Activated B cell treated with CpG ODN at 0.5 μM for 24 hours (primary cell): ENCODE data around the gene KCNJ2. TPM values are rescaled to one million over a fixed set of nuclear protein-coding genes. Genes with fewer than 3 reads are reported as not detected.
A peak's percentile ranks its signal among the peaks of the same experiment; 100 is the strongest.

ENCODE experiments used
- ATAC-seq: fragments of 200-7000 bp; cut with Tn5 transposase; one replicate; pipeline ENCODE4 v1.10.0; 2021; ENCODE audit warnings: low read depth, mild to moderate bottlenecking, moderate library complexity
- CTCF ChIA-PET: fragments of 350-600 bp; sonication (Branson Sonifier 250); formaldehyde crosslinking; loops from one replicate; lab custom pipeline; 2021; ENCODE audit warnings: antibody characterized with exemption; lab: Charles Lee
- POLR2A ChIA-PET: fragments of 350-600 bp; sonication (Branson Sonifier 250); formaldehyde crosslinking; loops from one replicate; lab custom pipeline; 2021; ENCODE audit warnings: antibody characterized with exemption; lab: Charles Lee
- DNase-seq: peaks from one replicate; pipeline ENCODE4 v3.0.0; 2022
- H3K27ac Mint-ChIP-seq: one replicate; pipeline ENCODE4 v1.8.0; 2020; ENCODE audit warnings: mixed read lengths
- H3K27me3 Mint-ChIP-seq: one replicate; pipeline ENCODE4 v1.8.0; 2021; ENCODE audit warnings: mixed read lengths
- H3K36me3 Mint-ChIP-seq: one replicate; pipeline ENCODE4 v1.8.0; 2021; ENCODE audit warnings: low read depth, mixed read lengths
- H3K4me1 Mint-ChIP-seq: one replicate; pipeline ENCODE4 v1.8.0; 2021; ENCODE audit warnings: mixed read lengths
- H3K4me3 Mint-ChIP-seq: one replicate; pipeline ENCODE4 v1.8.0; 2020; ENCODE audit warnings: mild to moderate bottlenecking, mixed read lengths
- H3K9me3 Mint-ChIP-seq: one replicate; pipeline ENCODE4 v1.8.0; 2020; ENCODE audit warnings: mixed read lengths
- intact Hi-C: fragments of 100-400 bp; cut with micrococcal nuclease; formaldehyde crosslinking; loops from one replicate; pipeline ENCODE4 v1.15.1; 2024
- total RNA-seq: library from RNA; stranded (reverse); gene quantifications from 2 replicates; pipeline ENCODE4 v1.2.3, GENCODE V29; 2022
- TF ChIP-seq, protein P1 (sequence below): fragments of 200-600 bp; IDR thresholded peaks from one replicate; pipeline ENCODE4 v1.8.0; 2022; ENCODE audit warnings: antibody characterized with exemption, mild to moderate bottlenecking

The KCNJ2 gene
- total RNA-seq, result 0.04 TPM in 1 of 2 replicates, not detected in the other

DNA sequence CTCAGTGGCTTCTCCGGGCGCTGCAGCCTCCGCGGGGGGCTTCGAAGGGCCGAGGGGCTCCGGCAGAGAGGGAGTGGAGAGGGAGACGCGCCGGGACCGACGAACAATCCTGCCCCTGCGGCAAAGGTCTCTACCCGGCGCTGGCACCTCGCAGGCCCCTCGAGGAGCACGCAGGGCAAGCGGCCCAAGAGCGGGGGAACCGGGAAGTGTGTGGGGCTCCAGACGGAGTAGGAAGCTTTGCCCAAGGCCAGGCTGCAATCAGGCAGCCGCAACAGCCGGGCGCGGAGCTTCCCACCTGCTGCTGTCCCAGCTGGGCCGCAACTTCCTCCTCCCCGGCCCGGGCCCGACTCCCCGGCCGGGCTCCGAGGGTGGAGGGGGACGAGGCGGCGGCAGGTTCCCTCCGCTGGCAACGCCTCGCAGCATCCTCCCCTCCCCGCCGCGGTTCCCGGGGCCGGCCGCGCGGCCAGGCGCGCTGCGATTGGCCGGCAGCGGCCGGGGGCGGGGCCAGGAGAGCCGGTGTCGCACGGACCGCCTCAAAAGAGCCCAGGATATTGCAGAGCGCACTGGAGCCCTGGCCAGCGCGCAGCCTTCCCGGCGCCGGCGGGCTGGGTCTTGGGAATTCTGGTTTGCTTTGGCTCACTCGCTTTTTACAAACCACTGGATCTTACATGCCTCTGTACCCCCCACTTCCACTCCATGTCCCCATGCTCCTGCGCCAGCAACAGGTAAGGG, at the start of gene KCNJ2:
KCNJ2 (plus strand) TSS at position 556 of the 732 bp plus-strand sequence. CDS start 5,508 bp downstream, outside the sequence.
- DNase-seq, result peak; percentile 61
- ChIA-PET CTCF (no interaction called here), POLR2A (no interaction called here)
- intact Hi-C loops, result loop anchor here (1.0 kb wide), 1 partner anchor 600 kb away; no protein-coding TSS in a partner anchor
- Mint-ChIP-seq H3K27ac (no peak within 1 kb of the TSS), H3K4me3 (peak within 1 kb of the TSS; percentile 79), H3K9me3 (no peaks in the 10 kb centered on the region), H3K27me3 (peaks cover 29% of the 10 kb centered on the region), H3K4me1 (peaks cover 19% of the 10 kb centered on the region), H3K36me3 (no peaks in the 10 kb centered on the region)
- TF ChIP-seq, protein P1, sequence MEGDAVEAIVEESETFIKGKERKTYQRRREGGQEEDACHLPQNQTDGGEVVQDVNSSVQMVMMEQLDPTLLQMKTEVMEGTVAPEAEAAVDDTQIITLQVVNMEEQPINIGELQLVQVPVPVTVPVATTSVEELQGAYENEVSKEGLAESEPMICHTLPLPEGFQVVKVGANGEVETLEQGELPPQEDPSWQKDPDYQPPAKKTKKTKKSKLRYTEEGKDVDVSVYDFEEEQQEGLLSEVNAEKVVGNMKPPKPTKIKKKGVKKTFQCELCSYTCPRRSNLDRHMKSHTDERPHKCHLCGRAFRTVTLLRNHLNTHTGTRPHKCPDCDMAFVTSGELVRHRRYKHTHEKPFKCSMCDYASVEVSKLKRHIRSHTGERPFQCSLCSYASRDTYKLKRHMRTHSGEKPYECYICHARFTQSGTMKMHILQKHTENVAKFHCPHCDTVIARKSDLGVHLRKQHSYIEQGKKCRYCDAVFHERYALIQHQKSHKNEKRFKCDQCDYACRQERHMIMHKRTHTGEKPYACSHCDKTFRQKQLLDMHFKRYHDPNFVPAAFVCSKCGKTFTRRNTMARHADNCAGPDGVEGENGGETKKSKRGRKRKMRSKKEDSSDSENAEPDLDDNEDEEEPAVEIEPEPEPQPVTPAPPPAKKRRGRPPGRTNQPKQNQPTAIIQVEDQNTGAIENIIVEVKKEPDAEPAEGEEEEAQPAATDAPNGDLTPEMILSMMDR, result no peak
- ATAC-seq, result peak; percentile 94

DNA sequence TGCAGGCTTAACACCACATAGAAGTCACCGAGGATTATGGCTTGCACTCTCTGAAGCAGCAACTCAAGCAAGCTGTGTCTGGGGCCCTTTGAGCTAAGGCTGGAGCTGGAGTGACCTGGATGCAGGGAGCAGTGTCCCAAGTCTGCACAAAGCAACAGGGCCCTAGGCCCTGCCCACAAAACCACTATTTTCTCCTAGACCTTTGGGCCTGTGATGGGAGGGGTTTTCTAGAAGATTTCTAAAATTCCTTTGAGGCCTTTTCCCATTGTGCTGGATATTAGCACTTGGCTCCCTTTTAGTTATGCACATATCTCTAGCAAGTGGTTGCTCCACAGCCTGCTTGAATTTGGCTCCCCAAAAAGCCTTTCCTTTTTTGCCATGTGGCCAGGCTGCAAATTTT, 49.8 kb upstream of the KCNJ2 start:
- H3K9me3 Mint-ChIP-seq, result peaks cover 3% of the 10 kb centered on the region
- CTCF ChIA-PET, result no interaction called here
- DNase-seq (no peak), ATAC-seq (no peak)
- H3K4me1 Mint-ChIP-seq, result no peaks in the 10 kb centered on the region
- H3K36me3 Mint-ChIP-seq, result no peaks in the 10 kb centered on the region
- H3K27me3 Mint-ChIP-seq, result peaks cover 2% of the 10 kb centered on the region
- no peak overlapping the region for H3K4me3 Mint-ChIP-seq
- TF ChIP-seq, protein P1, result no peak
- POLR2A ChIA-PET, result no interaction called here
- H3K27ac Mint-ChIP-seq, result no peak overlapping the region
- intact Hi-C loops, result no loop called here

DNA sequence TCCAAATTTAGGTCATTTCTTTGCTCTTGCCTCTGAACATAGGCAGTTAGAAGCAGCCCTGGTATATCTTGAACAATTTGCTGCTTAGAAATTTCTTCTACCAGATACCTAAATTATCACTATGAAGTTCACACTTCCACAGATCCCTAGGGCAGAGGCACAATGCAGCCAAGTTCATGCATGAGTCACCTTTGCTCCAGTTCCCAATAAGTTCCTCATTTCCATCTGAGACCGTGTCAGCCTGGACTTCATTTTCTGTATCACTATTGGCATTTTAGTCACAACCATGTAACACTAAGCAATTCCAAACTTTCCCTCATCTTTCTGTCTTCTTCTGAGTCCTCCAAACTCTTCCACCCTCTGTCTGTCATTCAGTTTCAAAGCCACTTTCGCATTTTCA, 49.3 kb upstream of the KCNJ2 start:
- ChIA-PET POLR2A (no interaction called here), CTCF (no interaction called here)
- TF ChIP-seq, protein P1, result no peak
- no peaks in the 10 kb centered on the region for H3K4me1 Mint-ChIP-seq
- no peak overlapping the region for H3K27ac Mint-ChIP-seq
- ATAC-seq (no peak), DNase-seq (no peak)
- peaks cover 3% of the 10 kb centered on the region for H3K9me3 Mint-ChIP-seq
- no peak overlapping the region for H3K4me3 Mint-ChIP-seq
- no peaks in the 10 kb centered on the region for H3K36me3 Mint-ChIP-seq
- intact Hi-C loops, result no loop called here
- peaks cover 2% of the 10 kb centered on the region for H3K27me3 Mint-ChIP-seq

DNA sequence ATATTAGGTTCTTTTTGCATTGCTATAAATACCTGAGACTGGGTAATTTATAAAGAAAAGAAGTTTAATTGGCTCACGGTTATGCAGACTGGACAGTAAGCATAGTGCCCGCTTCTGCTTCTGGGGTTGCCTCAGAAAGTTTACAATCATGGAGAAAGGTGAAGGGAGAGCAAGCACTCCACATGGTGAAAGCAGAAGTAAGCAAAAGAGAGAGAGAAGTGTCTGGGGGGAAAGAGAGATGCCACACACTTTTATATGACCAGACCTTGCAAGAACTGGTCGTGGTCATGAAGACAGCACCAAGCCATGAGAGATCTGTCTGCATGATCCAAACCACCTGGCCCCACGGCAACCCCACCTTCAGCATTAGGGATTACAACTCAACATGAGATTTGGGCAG, 48.9 kb upstream of the KCNJ2 start:
- POLR2A ChIA-PET, result no interaction called here
- intact Hi-C loops, result no loop called here
- TF ChIP-seq, protein P1, result no peak
- no peak for DNase-seq
- CTCF ChIA-PET, result no interaction called here
- H3K36me3 Mint-ChIP-seq, result no peaks in the 10 kb centered on the region
- peaks cover 2% of the 10 kb centered on the region for H3K27me3 Mint-ChIP-seq
- no peak for ATAC-seq
- no peak overlapping the region for H3K27ac Mint-ChIP-seq
- H3K4me3 Mint-ChIP-seq, result no peak overlapping the region
- no peaks in the 10 kb centered on the region for H3K4me1 Mint-ChIP-seq
- H3K9me3 Mint-ChIP-seq, result peaks cover 3% of the 10 kb centered on the region

DNA sequence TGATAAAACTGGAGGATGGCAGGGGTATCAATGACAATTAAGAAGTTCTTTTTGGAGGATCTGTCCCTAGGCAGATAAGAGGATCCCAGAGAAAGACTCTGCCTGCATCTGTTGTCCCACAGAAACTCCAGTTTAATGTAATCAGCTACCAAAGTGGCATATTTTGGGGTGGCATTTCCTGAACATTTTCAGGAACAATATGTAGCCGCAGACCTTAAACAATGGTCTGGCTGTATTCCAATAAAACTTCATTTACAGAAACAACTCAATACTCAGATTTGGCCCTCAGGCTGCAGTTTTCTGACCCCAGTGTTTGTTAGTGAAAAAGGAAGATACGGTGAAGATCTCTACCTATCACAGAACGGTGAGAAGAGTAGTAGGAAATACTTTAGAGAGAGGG, 48.2 kb upstream of the KCNJ2 start:
- H3K4me1 Mint-ChIP-seq, result no peaks in the 10 kb centered on the region
- intact Hi-C loops, result no loop called here
- H3K27ac Mint-ChIP-seq, result no peak overlapping the region
- ChIA-PET POLR2A (no interaction called here), CTCF (no interaction called here)
- H3K9me3 Mint-ChIP-seq, result peaks cover 3% of the 10 kb centered on the region
- no peaks in the 10 kb centered on the region for H3K36me3 Mint-ChIP-seq
- TF ChIP-seq, protein P1, result no peak
- no peak for ATAC-seq
- DNase-seq, result no peak
- H3K27me3 Mint-ChIP-seq, result peaks cover 2% of the 10 kb centered on the region
- no peak overlapping the region for H3K4me3 Mint-ChIP-seq
